Measurements from ENCODE around the gene TTN.

DNA sequence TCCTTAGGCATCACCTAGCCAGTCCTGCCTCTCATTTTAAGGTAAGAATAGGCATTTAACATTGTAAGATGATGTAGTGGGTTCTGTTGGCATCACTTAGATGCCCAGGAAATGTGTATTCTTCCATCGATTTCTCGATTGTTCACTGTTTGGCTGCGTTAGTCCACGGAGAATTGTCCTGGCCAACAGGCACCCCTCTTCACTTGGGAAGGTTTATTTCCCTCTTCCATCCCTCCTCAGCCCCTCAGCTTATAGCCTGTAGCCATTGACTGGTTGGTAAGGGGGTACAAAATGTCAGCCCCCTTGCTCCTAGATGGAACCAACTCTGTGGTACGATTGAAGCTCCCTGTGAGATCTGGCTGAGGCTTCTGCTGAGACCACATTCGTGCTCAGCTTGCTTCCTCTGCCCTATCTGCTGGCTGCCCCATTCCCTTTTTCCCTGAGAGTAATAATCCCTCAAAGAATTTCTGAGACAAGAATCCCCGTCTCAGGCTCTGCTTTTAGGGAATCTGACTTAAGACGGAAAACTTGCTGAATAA lies 283.6 kb downstream of the TTN start:
- no peak for TF ChIP-seq POLR2A (IDR thresholded peaks at IDR 0.05)
- TF ChIP-seq CTCF (IDR thresholded peaks at IDR 0.05), result no peak

Data from vagina (tissue), 2 donors.